HG02759 (cell line): ENCODE measurements around the gene IFT172.
A peak's percentile ranks its signal among the peaks of the same experiment; 100 is the strongest.
"Not testable (repeated sequence)": the region's sequence is repeated elsewhere in the genome, so short reads cannot be mapped to it uniquely, and the experiment has no call there.

Experiments used
- ATAC-seq: cut with Tn5 transposase; IDR thresholded peaks from one replicate; pipeline ENCODE4 v1.9.1; 2021; ENCODE audit warnings: mild to moderate bottlenecking, moderate library complexity; ENCODE audit not compliant: unreplicated experiment

The IFT172 gene

GRCh38 chr2:27489498-27490397 is at the start of gene IFT172:
IFT172 (minus strand) TSS chr2:27489743; CDS start chr2:27489653, 90 bp downstream.
- peak; percentile 98 for ATAC-seq

GRCh38 chr2:27538839-27539450 is 49.4 kb upstream of the IFT172 start:
- not testable (repeated sequence) for ATAC-seq

GRCh38 chr2:27537287-27537686 is 47.7 kb upstream of the IFT172 start:
- ATAC-seq = no peak

GRCh38 chr2:27531983-27532382 is 42.4 kb upstream of the IFT172 start:
- ATAC-seq = no peak

GRCh38 chr2:27527182-27527581 is 37.6 kb upstream of the IFT172 start:
- no peak for ATAC-seq

GRCh38 chr2:27522400-27522945 is 32.9 kb upstream of the IFT172 start:
- no peak for ATAC-seq

- ATAC-seq = no peak
Measured at GRCh38 chr2:27520316-27520715, 30.8 kb upstream of the IFT172 start.

GRCh38 chr2:27518782-27519113 is 29.2 kb upstream of the IFT172 start:
- ATAC-seq = no peak

GRCh38 chr2:27518113-27518781 is 28.7 kb upstream of the IFT172 start:
- ATAC-seq = no peak

- no peak for ATAC-seq
Measured at GRCh38 chr2:27509326-27509725, 19.8 kb upstream of the IFT172 start.

GRCh38 chr2:27507293-27507692 is 17.8 kb upstream of the IFT172 start:
- ATAC-seq = no peak

GRCh38 chr2:27506587-27506986 is 17.0 kb upstream of the IFT172 start:
- no peak for ATAC-seq

- ATAC-seq = no peak
Measured at GRCh38 chr2:27502142-27502541, 12.6 kb upstream of the IFT172 start.

GRCh38 chr2:27501042-27501441 is 11.5 kb upstream of the IFT172 start:
- ATAC-seq = no peak

GRCh38 chr2:27498975-27499374 is 9.4 kb upstream of the IFT172 start:
- no peak for ATAC-seq

GRCh38 chr2:27497288-27497627 is 7.7 kb upstream of the IFT172 start:
- no peak for ATAC-seq

- no peak for ATAC-seq
Measured at GRCh38 chr2:27496357-27497287, 7.1 kb upstream of the IFT172 start, which contains the start of gene GCKR. GCKR (plus strand) TSS chr2:27496839; CDS start chr2:27496905, 66 bp downstream.

GRCh38 chr2:27495840-27496356 is 6.4 kb upstream of the IFT172 start:
- ATAC-seq = no peak

- no peak for ATAC-seq
Measured at GRCh38 chr2:27494944-27495554, 5.5 kb upstream of the IFT172 start, which contains the start of gene FNDC4. FNDC4 (minus strand) TSS chr2:27495200; CDS start chr2:27494679, 521 bp downstream.
